Measurements from ENCODE around the gene HECW1.
"Not testable (repeated sequence)": the region's sequence is repeated elsewhere in the genome, so short reads cannot be mapped to it uniquely, and the experiment has no call there.

Gene HECW1

DNA sequence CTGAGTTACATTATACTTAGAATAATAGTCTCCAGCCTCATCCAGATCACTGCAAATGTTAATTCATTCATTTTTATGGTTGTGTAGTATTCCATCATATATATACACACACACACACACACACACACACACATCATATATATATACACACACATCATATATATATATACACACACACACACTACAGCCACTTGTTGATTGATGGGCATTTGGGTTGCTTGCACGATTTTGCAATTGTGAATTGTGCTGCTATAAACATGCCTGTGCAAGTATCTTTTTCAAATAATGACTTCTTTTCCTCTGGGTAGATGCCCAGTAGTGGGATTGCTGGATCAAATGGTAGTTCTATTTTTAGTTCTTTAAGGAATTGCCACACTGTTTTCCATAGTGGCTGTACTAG, 233.2 kb downstream of the HECW1 start:
- DNase-seq (ENCODE audit: low read depth in 2 of 3, low spot score in 2 of 3) = not testable (repeated sequence)

DNA sequence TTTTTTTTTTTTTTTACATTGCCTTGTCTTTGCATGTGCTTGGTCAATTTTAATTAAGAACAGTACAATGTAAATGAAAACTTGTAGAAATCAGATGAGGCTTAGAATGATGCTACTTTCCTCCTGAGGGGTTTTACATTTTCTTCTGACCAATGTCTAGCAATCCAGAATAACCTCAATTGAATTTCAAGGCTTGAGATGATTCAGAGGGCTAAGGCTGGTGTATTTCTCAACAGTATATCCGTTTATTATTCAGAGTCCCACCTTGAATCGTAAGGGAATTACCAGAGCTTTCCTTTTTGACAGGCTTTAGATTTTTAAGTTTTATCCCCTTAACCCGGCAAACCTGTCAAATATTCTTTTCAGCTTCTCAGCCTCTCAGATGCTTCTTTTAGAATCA, 239.2 kb downstream of the HECW1 start:
- no peak for DNase-seq (ENCODE audit: low read depth in 2 of 3, low spot score in 2 of 3)

DNA sequence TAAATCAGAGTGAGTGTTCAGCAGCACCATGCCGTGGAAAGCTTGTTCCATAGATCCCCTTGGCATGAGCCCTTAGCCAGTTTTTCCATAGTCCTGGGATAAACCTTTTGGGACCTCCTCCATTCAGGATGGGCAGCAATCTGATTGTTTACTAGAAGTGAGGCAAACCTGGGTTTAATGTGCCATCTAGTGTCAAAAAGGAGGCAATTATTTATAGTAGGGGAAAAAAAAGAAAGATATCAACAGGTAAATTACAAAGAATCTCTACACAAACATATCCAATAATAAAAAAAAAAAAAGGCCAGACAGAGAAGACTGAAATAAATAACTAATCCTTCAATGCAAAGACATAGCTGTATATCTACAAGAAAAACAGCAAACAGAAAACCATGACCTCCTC, 241.5 kb downstream of the HECW1 start:
- DNase-seq (ENCODE audit: low read depth in 2 of 3, low spot score in 2 of 3) = no peak

DNA sequence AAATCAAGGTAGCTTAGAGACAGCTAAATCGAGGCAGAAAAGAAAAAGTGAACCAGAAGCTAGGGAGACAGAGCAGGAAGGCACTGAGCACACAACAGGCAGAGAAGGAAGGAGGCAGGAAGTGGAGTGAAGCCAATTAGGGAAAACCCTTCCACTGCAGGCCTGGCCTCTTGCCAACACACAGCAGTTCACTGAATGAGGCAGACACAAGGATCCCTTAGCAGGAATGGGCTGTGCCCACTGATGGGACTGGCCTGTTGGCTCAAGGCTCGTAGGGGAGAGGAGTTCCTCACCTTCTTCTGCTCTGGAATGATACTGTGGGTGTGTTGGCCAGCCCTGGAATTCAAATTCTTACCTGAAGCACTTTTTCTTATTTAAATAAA, 250.2 kb downstream of the HECW1 start:
- no peak for DNase-seq (ENCODE audit: low read depth in 2 of 3, low spot score in 2 of 3)

DNA sequence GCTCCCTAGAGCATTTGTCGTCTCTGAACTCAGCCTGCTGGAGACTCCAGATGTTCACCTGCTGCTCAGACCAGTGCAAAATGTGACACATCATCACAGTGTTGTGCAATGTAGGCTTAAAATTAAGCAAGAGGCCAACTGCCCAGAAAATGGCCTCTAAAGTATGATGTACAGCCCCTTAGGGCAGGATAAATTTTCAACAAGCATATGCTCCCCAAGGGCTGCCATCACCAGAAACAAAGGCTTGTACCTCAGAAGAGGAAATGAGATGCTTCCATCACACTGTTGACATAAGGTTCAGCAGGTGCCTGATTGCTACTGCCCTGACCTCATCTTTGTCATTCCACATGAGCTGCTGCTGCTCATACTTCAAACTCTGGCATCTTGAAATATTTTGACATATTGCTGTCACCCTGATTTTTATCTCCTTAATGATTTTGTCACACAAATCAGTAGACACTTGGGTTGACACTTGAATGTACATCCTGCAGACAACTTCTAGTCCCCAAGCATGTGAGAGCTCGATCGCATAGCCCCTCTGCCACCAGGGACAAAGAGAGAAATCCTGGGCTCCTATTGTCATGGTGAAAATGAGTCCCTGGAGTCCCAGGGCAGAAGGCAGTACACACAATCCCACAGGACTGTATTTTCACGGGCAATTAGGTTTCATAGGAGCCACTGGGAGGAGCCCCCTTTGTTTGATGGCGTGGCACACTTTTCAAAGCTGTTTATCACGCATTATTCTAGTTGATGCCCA, 250.8 kb downstream of the HECW1 start:
- DNase-seq (ENCODE audit: low read depth in 2 of 3, low spot score in 2 of 3) = no peak

DNA sequence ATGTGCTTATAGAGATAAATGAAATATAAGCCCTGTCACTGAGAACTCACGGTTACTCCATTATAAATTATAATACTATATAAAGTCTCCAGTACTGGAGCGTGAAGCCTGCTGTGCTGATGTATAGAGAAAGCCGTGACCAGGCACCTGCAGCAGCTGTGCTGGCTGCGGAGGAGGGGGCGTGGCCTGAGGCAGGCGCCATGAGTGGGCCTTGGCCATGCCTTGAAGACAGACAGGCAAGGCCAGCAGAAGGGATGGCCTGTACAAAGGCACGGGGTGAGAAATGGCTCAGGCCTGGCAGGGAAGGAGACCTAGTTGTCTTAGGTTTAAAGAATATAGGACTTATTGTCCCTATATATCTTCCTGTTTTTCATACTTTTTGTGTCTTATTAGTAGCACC, 251.9 kb downstream of the HECW1 start:
- no peak for DNase-seq (ENCODE audit: low read depth in 2 of 3, low spot score in 2 of 3)

DNA sequence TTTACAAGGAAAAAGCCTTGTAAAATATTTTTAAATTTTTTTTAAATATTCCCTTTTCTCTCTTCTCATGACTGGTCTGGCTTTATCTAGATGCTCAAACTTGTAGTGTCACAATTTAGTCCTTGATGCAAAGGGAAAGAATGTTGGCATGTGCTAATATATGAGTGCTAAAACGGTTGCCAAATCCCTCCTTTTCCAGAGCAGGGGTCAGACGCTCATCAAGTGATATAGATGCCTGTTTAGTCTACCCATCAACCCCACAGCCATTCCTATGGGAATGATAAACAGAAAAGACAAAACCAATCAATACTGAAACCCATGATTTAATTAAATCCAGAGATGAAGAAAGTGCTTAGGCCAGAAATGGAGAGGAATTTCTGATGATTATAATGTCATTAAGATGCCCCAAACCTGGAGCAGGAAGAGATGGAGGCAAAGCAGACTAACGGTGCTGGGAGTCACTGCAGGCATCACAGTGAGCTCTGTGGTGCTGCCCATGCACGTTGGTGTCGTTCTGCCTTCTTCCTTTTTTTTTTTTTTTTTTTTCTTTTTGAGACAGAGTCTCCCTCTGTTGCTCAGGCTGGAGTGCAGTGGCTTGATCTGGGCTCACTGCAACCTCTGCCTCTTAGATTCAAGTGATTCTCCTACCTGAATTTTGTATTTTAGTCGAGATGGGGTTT, 260.4 kb downstream of the HECW1 start:
- no peak for DNase-seq (ENCODE audit: low read depth in 2 of 3, low spot score in 2 of 3)

DNA sequence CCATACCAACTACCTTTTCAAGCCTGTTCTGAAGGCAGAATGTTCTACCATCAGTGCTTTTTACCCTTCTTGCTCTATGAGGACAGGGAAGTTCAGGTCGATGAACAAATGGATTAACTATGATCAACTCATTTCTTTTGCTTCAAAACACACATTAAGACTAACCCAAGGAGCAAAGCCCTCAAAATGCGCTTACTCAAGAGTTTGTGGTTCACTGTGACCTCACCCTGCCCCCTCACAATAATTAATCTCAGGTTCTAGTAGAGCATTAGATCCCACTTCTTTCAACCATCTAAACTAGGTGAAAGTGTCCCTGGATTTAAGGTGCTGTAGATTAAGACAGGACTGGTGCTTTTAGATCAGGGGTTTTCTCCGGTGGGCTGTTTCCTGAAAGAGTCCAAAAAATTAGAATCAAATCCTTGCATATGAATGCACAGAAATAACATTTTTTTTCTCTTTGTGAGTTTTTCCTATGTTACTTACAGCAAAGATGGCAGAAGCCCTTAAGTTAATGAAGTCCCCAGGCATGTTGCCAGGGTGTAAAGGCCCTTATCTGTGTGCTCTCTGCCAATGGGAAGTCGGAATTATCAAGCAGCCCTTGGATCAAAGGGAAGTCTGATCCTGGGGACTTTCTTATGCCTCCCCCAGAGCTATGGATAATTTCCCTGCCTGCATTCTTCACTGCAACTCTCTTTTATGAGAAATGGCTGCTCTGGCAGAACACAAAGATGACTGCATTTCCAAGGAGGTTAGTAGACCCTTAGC, 264.9 kb downstream of the HECW1 start:
- DNase-seq (ENCODE audit: low read depth in 2 of 3, low spot score in 2 of 3) = no peak

DNA sequence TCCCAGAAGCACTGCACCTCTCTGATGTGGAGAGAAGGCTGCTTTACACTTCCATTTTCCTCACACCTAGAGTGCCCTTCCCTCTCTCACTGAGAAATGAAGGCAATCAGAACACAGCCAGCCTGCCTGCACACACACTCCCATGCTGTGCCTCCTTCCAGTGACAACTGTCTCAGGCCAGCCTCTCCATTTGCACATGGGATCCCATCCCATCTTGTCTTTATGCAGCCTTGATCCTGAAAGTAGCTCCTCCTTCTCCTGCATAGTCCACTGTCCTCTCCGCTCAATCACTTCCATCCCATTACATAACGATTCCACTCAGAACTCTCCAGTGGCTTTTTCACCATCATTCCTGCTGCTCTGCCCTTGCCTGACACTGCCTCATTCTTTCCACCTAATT, 266.8 kb downstream of the HECW1 start:
- DNase-seq (ENCODE audit: low read depth in 2 of 3, low spot score in 2 of 3) = no peak

DNA sequence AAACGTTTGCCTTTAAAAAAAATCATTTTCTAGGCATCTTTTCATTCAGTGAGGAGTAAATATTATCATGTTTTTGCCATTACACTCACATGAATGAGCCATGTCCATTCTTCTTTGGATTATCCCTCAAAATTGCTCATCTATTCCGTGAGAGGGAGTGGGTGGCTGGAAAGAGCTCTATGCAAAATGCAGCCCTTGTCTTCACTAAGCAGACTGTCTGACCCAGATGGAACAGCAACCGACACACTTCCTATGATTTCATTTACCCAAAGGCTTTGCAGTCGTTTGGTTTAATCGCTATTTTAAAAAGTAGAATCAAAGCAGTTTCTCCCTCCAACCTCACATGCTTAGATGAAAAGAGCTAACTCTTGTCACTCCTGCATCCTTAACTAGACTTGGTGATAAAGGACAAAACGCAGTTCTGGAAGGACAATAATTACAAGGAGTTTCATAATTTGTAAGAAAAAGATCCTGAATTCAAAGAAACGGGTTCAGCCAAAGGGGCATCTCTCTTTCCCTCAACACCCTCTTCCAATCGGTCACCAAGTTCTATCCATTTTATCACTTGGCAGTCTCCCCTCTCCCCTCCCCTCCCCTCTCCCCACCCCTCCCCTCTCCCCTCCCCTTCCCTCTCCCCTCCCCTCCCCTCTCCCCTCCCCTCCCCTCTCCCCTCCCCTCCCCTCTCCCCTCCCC, 272.3 kb downstream of the HECW1 start:
- no peak for DNase-seq (ENCODE audit: low read depth in 2 of 3, low spot score in 2 of 3)

DNA sequence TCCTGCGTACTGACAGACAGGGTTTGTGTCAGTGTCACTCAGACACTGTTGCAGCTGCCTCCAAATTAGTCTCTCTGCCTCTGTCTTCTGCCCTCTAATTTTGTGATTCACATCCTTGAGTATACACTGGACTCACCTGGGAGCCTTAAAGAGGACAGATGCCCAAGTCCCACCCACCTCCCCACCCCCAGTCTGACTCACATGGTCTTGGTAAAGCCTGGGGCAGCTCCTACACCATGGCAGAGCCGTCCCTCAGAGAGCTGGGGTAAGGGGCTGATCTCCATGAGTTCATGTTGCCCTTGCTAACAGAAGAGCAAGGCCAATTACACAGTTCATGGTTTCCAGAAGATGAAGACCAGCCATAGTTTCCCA, 272.8 kb downstream of the HECW1 start:
- DNase-seq (ENCODE audit: low read depth in 2 of 3, low spot score in 2 of 3) = no peak

DNA sequence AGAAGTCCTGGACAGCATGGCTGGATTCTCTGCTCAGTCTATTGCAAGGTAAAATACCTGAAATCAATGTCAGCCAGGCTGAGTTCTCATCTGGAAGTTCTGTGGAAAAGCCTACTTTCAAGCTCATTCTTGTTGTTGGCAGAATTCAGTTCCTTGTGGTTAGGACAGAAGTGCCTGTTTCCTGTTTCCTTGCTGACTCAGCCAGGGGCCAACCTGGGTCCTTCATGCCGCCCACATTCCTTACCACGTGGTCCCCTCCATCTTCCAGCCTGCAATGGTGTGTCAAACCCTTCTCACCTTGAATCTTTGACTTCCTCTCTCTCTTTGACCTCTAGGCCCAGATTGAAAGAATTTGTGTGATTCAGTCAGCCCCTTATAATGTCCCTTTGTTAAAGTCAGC, 273.4 kb downstream of the HECW1 start:
- peak in 2 of 3 experiments; percentile 4 to 8 for DNase-seq (ENCODE audit: low read depth in 2 of 3, low spot score in 2 of 3)

DNA sequence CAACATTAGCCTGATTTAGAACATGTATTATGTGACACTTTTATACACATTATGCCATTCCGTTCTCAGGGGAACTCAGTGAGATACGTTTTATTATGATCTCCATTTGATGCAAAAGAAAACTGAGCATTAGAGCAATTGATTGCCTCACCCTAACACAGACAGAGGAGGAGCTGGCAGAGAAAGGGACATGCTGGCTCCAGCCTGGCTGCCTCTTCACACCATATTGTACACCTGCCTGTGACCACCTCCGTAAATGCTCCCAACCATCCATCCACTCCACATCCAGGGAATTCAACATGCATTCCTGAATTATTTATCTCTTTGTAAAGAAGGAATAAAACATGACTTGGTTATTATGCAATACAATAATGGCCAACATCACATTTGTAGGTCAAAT, 275.5 kb downstream of the HECW1 start:
- DNase-seq (ENCODE audit: low read depth in 2 of 3, low spot score in 2 of 3) = no peak

DNA sequence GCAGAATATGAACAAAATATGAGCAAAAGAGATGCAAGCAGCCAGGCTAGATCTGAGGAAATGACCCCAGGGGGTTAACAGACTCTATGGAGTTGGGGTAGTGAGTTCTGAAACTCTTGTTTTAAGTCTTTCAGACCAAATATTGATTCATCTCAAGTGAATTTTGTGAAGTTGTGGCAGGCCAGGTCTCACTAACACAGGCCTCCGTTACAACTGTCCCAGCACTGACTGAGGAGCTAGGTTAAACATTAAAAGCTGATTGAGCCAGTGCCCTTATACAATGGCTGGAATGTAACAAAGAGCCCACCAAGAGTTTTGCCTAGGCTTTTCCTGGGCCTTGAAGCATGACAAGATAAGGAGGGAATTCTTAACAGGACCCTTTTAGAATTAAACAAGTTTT, 278.1 kb downstream of the HECW1 start:
- DNase-seq (ENCODE audit: low read depth in 2 of 3, low spot score in 2 of 3) = no peak

DNA sequence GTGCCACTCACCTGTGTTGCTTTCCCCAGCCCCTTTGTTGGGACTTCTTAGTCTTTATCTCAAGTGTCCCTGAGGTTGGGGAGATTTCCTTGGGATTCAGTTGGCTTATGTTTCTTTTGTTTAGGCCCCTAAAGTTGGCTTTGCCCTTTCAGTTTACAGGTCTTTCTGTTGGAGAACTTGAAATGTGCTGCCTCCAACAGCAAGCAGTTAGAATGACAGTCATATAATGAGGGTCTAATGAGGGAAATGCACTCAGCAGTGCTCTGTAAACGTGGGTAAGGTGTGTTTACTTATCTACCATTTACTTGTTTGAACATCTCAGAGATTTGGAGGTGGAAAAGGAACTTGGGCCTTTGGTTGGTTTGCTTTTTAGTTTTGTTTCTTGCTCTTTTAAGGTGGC, 279.1 kb downstream of the HECW1 start:
- DNase-seq (ENCODE audit: low read depth in 2 of 3, low spot score in 2 of 3) = no peak

DNA sequence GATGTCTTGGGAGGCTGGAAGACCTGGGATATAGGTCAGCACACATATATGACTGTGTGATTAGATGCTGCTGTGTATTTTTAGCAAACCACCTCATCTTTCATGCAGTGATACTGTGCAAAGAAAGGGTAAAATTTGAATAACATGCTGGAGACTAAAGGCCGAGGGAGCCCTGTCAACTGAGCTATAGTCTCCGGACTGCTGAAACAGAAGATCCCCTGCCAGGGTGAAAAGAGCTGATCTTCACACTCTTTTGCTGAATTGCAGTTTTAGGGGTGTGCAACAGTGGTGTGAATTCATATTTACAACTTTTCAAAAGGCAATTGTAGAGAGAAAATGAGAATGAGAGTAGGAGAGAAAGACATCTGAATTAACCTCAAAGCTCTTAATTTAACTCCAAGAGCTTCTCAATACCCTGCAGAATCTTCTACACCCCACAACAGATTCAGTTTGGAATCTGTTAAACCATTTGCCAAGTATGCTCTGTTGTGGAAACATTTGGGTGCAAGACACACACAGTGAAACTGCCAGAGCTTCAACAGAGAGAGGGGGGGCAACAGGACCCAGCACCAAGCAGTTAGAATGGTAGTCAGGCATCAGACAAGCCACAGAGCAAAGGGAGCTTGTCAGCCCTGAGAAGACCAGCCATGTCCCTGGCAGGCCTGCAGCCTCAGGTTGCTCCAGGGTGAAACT, 280.3 kb downstream of the HECW1 start:
- no peak for DNase-seq (ENCODE audit: low read depth in 2 of 3, low spot score in 2 of 3)

DNA sequence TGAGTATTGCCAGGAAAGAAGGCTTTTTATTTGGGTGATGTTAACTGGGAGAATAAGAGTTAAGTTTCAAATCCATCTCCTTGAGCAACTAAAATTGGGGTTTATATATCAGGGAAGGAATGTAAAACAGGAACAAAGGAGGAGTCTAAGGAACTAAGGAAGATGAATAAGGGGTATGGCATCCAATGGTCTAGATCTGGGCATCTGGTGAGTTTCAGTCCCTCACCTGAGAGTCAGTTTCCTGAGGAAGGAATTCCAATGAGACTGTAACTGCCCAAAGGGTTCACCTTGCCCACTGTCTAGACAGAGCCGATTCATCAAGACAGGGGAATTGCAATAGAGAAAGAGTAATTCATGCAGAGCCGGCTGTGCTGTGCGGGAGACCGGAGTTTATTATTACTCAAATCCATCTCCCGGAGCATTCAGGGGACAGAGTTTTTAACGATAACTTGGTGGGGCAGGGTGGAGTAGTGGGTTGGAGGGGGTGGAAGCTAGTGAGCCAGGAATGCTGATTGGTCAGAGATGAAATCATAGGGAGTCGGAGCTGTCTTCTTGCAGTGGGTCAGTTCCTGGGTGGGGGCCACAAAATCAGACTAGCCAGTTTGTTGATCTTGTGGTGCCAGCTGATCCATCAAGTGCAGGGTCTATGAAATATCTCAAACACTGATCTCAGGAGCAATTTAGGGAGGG, 282.1 kb downstream of the HECW1 start:
- DNase-seq (ENCODE audit: low read depth in 2 of 3, low spot score in 2 of 3) = no peak

DNA sequence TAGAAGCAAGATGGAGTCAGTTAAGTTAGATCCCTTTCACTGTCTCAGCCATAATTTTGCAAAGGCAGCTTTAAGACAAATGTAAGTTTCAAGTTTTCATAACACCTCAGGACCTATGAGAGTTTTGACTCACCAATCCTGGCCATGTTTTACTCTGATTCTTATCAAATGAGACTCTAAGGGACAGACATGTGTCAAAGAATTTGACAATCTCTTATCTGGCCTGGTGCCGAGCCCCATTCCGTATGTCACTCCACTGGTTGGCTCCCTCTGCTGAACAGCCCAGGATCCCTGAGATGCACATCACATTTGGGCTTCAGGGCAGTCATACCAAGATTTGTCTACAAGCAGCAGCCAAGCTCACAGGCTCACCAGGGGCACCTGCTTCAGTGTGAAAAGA, 282.9 kb downstream of the HECW1 start:
- DNase-seq (ENCODE audit: low read depth in 2 of 3, low spot score in 2 of 3) = no peak

DNA sequence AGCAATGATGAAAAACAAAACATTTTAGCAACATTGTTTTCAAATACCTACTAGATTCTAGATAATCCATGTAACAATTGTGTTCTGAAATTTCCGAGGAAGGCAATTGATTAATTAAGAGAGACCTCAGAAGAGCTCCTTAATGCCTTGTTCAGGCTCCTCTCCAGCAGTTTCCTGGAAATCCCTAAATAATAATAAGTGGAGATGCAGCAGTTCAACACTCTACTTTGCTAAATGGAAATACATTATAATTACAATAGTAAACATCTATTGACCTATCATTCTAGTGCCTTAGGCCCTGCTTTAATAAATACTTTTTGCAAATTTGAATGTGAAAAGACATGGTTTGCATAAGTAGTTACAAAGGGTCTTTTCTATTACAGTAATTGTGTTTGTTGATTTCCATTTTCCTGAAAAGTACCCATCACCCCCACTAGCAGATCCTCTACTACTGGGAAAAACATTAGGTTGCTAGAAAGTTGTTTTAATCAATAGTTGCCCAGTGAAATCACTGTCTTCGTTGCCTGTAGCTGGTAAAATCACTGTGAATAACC, 283.8 kb downstream of the HECW1 start:
- DNase-seq (ENCODE audit: low read depth in 2 of 3, low spot score in 2 of 3) = no peak

DNA sequence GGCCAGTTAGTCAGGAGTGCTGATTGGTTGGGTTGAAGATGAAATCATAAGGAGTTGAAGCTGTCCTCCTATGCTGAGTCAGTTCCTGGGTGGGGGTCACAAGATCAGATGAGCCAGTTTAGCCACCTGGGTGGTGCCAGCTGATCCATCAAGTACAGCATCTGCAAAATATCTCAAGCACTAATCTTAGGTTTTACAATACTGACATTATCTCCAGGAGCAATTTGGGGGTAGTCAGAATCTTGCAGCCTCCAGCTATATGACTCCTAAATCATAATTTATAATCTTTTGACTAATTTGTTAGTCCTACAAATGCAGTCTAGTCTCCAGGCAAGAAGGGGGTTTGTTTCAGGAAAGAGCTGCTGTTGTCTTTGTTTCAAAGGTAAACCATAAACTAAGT, 286.4 kb downstream of the HECW1 start:
- no peak for DNase-seq (ENCODE audit: low read depth in 2 of 3, low spot score in 2 of 3)
